Jurkat, Clone E6-1 (cell line): Measurements from ENCODE around the gene PRKCD.

ENCODE experiments used
- DNase-seq: peaks from one replicate; pipeline ENCODE4 v3.0.0-alpha.2; 2011; ENCODE audit warnings: low read depth, low spot score
- H3K4me3 ChIP-seq: 2 replicates; pipeline ENCODE4 v1.5.1; 2011; ENCODE audit warnings: mild to moderate bottlenecking, low read length, control low read depth, moderate library complexity

Gene PRKCD

DNA sequence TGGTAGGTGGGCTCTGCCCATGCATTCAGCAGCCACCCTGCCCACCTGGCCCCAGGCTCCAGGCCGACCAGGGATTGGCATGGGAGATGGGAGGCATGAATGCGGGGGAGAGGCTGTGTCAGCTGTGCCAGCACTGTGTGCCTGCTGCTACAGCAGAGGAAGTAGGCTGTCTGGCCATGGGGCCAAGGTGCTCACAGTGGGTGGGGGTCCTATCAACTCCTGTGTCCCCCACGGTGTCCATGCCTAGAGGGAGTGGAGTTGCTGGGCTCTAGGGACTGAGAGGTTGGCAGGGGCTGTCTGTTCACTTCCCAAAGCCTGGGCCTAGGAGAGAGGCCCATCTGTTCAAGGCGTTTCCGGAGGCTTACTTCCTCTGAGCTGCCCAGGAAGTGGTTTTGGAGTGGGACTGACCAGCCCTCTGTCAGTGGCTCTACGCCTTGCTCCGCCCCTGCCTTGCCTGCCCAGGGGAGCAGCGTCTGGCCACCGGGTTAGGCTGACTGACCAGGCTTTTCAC is 5.8 kb downstream of the PRKCD start:
- DNase-seq, result no peak
- H3K4me3 ChIP-seq, result no peak overlapping the region

GRCh38 chr3:53167418-53168174 is 6.6 kb downstream of the PRKCD start:
- H3K4me3 ChIP-seq, result no peak overlapping the region
- no peak for DNase-seq

- no peak overlapping the region for H3K4me3 ChIP-seq
- no peak for DNase-seq
These were observed 7.3 kb downstream of the PRKCD start for GRCh38 chr3:53168175-53168923.

GRCh38 chr3:53169045-53169831 is 8.2 kb downstream of the PRKCD start:
- H3K4me3 ChIP-seq, result no peak overlapping the region
- DNase-seq, result no peak

GRCh38 chr3:53169832-53170324 is 8.9 kb downstream of the PRKCD start:
- no peak for DNase-seq
- no peak overlapping the region for H3K4me3 ChIP-seq

DNA sequence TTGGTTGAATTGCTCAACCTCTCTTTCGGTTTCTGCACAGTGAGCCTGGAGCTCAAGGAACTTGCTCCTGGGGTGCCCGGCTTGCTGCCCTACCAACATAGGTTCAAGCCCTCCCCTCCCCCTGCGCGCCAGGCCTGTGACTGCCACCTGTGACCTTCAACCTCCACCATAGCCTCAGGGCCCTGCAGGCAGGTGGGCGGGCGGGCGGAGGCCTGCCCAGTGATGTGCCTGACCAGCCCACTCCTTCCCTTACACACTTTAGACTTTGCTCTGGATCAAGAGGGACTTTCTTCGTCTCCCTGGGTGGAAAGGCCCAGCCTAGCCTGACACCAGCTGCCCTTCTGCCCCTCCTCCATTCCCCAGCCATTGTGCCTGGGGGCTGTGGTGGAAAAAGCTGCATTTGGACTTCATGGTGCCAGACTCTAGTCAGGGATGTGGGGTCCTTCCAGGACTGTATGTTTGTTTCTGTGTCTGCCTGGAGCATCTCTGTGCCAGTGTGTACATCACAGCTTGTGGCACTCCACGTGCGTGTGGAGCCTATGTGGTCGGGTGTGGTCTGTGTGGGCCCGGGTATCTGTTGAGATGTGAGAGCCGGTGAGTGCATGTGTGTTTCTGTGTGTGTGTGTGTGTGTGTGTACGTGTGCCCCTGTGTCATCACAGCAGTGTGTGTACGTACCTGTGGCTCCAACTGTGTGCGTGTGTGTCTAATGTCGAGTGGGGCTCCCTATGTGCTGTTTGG is 9.5 kb downstream of the PRKCD start:
- no peak overlapping the region for H3K4me3 ChIP-seq
- no peak for DNase-seq

GRCh38 chr3:53171064-53171418 is 10.0 kb downstream of the PRKCD start:
- no peak overlapping the region for H3K4me3 ChIP-seq
- DNase-seq, result no peak

DNA sequence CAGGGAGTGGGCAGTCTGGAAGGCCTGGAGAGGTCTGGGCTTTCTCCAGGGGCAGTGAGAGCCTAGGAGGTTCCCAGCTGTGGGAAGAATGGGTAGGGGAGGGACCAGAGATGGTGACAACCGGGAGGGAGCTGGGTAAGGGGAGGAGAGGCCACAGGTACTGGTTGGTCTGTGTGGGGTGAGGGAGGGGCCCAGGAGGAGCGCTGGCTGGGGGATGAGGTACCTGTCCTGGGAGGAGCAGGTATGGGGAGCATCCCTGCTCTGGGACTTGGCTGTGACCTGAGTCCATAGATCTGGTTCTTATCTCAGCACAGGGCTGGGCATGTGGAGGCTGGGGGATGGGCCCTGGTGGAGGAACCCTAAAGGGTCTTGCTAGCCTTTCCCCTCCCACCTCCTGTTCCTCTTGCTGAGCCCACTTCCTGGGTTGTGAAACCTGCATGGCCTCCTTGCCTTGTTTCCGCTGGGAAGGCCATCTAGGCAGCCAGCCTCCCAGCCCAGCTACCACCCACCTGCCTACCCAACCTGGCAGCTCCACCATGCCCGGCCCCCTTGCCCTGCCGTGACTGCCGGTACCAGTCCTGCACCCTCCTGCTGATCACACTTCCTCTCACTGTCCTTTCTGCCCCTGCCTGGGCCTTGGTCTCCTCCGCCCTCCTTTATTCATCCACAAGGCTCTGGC is 11.0 kb downstream of the PRKCD start:
- no peak for DNase-seq
- H3K4me3 ChIP-seq, result no peak overlapping the region

DNA sequence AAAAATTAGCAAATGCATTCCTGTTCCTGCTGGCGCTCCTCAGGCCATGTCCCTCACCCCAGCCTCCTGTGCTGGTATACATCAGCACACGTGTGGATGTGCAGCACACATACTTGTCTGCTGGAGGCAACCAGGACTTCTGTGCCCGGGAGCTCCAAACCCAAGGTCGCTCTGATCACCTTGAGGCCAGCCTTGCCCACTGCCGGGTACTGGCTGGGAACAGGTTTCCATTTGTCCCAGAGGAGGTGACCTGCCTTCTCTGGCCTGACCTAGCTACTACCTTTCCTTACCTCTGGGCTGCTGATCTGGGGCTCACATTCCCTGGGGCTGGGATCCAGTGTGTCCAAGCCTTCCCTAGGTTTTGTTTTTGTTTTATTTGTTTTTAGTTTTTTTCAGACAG is 12.1 kb downstream of the PRKCD start:
- DNase-seq, result no peak
- no peak overlapping the region for H3K4me3 ChIP-seq

DNA sequence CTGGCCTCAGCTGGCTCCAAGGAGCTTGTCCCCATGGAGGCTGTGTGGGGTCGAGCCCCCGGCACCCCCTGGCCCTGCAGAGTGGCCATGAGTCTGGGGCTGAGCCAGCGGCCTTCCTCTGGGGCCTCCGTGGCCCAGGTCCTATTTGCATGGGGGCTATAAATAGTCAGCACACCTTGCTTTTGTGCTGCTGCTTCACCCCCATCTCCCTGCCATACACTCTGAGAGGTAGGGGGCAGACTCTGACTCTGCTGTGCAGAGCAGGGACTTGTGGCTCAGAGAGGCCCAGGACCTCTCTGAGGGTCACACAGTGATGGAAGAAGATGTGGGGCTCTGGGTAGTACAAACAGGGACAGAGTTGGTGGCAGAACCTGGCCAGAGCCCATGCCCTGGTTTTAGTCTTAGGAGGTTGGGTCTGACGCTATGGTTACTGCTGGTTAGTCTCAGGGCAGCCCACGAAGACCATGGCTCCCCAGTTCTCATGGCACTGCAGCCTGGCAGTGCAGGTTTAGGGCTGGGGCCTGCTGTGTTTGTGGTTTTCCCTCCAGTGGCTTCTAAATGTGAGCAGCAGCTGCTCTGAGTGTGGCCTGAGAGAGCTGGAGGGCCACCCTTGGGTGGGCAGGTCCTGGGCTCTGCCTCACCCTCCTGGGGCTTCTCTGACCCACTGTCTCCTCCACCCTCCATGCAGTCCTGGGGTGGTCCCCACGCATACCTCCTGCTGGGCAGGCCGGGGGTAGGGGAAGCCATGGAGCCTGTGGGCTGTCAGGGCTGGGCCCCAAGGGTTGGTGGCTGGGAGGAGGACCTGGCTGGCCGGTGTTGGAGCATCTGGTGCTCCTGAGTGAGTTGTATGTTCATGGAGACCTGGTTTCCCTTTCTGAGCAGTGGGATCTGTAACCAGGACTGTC is 13.6 kb downstream of the PRKCD start:
- DNase-seq, result no peak
- H3K4me3 ChIP-seq, result no peak overlapping the region

GRCh38 chr3:53175613-53176540 is 14.9 kb downstream of the PRKCD start:
- H3K4me3 ChIP-seq, result no peak overlapping the region
- no peak for DNase-seq

DNA sequence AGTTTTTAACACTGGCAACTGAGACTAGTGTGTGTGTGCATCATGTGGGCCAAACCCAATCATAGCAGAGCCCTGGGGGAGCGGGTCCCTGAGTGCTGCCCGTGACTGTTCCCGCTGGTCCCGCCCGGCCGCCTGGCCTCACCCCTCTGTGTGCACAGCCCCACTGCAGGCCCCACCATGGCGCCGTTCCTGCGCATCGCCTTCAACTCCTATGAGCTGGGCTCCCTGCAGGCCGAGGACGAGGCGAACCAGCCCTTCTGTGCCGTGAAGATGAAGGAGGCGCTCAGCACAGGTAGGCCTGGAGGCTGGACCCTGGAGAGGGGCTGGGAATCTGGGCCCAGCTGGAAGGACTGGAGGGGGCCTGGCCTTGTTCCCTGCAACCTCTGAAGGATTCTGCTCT is 17.2 kb downstream of the PRKCD start:
- no peak for DNase-seq
- H3K4me3 ChIP-seq, result no peak overlapping the region

DNA sequence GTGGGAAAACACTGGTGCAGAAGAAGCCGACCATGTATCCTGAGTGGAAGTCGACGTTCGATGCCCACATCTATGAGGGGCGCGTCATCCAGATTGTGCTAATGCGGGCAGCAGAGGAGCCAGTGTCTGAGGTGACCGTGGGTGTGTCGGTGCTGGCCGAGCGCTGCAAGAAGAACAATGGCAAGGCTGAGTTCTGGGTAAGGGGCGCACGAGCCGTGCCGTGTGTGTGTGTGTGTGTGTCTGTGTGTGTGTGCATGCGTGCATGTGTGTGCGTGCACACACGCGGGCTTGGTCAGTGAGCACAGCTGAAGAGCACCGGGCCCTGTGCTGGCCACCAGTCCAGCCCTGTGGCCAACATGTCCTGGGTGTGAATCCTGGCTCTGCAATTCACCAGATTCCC is 18.6 kb downstream of the PRKCD start:
- no peak for DNase-seq
- no peak overlapping the region for H3K4me3 ChIP-seq

- DNase-seq, result no peak
- H3K4me3 ChIP-seq, result no peak overlapping the region
These were observed 19.5 kb downstream of the PRKCD start for GRCh38 chr3:53180305-53181023.

DNA sequence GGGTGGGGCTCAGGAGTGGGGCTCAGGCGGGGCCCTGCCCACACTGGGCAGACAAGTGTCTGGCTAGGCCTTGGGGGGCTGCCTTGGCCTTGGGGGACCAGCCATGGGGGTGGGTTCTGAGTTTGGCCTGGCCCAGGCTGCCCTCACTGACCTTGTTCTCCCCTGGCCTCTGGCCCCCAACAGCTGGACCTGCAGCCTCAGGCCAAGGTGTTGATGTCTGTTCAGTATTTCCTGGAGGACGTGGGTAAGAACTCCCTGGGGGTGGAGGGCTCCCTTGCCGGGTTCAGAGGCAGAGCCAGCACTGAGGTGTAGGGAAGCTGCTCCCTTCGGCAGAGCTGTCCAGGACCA is 20.0 kb downstream of the PRKCD start:
- no peak overlapping the region for H3K4me3 ChIP-seq
- no peak for DNase-seq

- H3K4me3 ChIP-seq, result no peak overlapping the region
- no peak for DNase-seq
These were observed 20.5 kb downstream of the PRKCD start for GRCh38 chr3:53181528-53181927.
